Measurements from ENCODE around the gene VCAN. TPM values are rescaled to one million over a fixed set of nuclear protein-coding genes. Genes with fewer than 3 reads are reported as not detected.

Gene VCAN
- total RNA-seq, 1 donor from 2014 or later, result 33.7 TPM

DNA sequence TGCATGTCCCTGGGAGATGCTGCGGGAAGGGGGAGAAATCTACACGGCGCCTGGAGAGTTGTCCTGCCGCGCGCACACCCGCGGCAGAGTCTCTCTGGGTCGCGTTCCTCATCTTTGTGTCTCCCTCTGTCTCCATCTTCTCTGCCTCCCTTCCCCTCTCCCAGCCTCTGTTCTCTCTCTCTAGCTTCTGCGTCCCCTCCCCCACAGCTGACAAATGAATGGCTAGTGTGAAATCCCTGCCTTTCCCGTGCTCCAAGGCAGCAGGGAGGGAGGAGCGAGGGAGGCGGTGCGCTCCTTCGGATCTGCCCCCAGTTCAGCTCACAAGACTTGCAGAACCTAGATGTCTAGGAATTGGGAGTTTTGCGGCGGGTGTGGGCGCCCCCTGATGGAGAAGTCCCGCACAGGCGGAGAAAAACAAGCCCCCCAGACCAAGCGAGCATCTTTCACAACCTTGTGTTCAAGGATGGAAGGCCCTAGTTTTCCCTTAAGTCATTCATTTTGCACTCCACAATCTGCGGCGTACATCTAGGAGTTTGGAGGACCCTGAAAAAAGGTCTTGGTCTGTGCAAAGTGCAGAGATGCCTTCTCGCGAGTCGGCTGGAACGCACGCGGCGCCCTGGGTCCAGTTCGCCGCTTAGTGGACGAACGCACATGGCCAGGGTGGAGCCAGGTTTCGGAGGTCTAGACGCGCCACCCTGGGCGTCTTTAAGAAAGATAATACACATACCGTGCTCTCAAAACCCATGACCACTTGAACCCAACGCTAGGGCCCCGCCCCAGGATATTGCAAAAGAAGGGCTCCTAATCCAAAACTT is 2.0 kb downstream of the VCAN start:
- H3K4me3 ChIP-seq (ENCODE audit: low read depth, low read length), result peak overlapping the region; percentile 61
- peaks cover under 1% of the 10 kb centered on the region for H3K27me3 ChIP-seq (ENCODE audit: control insufficient read depth, insufficient read depth, low read length)
- H3K36me3 ChIP-seq (ENCODE audit: control insufficient read depth, insufficient read depth, low read length), result no peaks in the 10 kb centered on the region
- peak; percentile 32 for FAIRE-seq
- DNase-seq (ENCODE audit: low read depth), result peak; percentile 94
- TF ChIP-seq, protein P1, sequence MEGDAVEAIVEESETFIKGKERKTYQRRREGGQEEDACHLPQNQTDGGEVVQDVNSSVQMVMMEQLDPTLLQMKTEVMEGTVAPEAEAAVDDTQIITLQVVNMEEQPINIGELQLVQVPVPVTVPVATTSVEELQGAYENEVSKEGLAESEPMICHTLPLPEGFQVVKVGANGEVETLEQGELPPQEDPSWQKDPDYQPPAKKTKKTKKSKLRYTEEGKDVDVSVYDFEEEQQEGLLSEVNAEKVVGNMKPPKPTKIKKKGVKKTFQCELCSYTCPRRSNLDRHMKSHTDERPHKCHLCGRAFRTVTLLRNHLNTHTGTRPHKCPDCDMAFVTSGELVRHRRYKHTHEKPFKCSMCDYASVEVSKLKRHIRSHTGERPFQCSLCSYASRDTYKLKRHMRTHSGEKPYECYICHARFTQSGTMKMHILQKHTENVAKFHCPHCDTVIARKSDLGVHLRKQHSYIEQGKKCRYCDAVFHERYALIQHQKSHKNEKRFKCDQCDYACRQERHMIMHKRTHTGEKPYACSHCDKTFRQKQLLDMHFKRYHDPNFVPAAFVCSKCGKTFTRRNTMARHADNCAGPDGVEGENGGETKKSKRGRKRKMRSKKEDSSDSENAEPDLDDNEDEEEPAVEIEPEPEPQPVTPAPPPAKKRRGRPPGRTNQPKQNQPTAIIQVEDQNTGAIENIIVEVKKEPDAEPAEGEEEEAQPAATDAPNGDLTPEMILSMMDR (IDR thresholded peaks at IDR 0.05; ENCODE audit: insufficient read depth, low read length, severe bottlenecking), result peak; percentile 80

DNA sequence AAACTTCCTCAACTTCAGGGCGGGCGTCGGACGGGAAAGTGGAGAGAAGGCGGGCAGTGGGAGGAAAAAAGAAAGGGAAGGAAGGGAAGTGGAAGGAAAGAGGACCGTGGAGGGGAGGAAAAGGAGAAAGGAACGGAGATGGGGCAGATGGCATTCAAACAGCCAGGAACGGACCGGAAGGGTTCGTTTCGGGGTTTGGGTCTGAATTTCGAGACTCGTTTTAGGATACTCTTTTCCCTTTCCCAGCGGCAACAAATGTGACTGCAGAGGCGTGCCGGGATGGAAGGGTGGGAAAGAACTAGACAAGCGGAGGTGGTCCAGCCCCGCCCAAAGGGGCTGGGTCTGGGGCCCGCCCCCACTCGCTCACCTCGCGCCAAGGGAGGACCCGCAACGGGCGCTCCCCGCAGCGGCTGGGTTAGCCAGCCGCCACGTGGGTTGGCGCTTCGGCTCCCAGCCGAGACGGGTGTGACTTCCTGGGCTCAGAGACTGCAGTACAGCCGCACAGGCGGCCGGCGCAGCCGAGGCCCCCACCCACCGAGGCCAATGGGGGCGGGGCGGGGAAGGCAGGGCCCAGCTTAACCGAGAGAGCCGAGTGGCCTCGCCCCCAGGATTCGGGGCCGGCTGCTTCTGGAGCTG is 2.7 kb downstream of the VCAN start:
- Histone ChIP-seq H3K27me3 (ENCODE audit: control insufficient read depth, insufficient read depth, low read length) (no peaks in the 10 kb centered on the region), H3K36me3 (ENCODE audit: control insufficient read depth, insufficient read depth, low read length) (no peaks in the 10 kb centered on the region), H3K4me3 (ENCODE audit: low read depth, low read length) (peak overlapping the region; percentile 61)
- TF ChIP-seq, protein P1 (IDR thresholded peaks at IDR 0.05; ENCODE audit: insufficient read depth, low read length, severe bottlenecking), result no peak
- FAIRE-seq (no peak), DNase-seq (ENCODE audit: low read depth) (peak; percentile 83)

DNA sequence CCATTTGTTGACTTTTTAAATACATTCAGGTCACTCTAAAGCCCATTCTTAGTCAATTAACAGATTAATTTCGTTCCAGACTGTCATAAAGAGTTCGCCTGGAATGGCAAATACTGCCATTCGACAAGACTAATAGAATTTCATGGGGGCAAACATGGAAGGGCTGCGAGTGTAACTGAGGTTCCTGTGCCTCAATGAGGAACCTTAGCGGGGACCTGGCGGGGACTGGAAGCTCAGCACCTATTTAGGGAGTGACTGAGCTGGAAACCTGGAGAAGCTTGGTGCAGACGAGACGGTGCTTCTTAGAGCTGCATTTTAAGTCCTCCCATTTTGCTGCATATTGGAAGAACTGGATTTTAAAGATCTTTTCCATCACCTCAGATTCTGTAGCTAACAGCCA is 3.4 kb downstream of the VCAN start:
- peak overlapping the region; percentile 61 for H3K4me3 ChIP-seq (ENCODE audit: low read depth, low read length)
- no peaks in the 10 kb centered on the region for H3K27me3 ChIP-seq (ENCODE audit: control insufficient read depth, insufficient read depth, low read length)

DNA sequence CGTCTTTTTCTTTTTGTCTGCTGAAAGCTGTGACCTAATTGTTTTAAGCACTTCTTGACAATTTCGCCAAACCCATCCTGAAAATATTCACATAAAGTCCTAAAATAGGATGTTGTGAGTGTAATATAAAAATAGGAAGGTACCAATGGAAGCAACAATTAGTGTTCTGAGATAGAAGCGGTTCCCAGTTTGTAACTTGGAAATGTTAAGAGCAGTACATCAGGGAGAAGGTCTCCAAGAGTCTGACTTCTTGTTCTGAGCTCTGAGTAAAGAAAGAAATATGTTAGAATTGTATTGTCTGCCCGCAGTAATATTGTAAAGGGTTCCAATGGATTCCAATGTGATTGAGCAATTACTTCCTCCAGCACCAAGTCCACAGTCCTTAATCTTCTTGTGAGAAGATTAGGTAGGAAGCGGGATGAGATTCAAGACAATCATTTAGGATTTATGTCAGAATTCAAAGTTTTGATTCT is 3.9 kb downstream of the VCAN start:
- Histone ChIP-seq H3K27me3 (ENCODE audit: control insufficient read depth, insufficient read depth, low read length) (no peaks in the 10 kb centered on the region), H3K36me3 (ENCODE audit: control insufficient read depth, insufficient read depth, low read length) (no peaks in the 10 kb centered on the region), H3K4me3 (ENCODE audit: low read depth, low read length) (no peak overlapping the region)
- TF ChIP-seq, protein P1 (IDR thresholded peaks at IDR 0.05; ENCODE audit: insufficient read depth, low read length, severe bottlenecking), result no peak
- DNase-seq (ENCODE audit: low read depth) (peak; percentile 87), FAIRE-seq (no peak)

More for the DNA sequence above, 3.4 kb downstream of the VCAN start:
- H3K36me3 ChIP-seq (ENCODE audit: control insufficient read depth, insufficient read depth, low read length), result no peaks in the 10 kb centered on the region
- DNase-seq (ENCODE audit: low read depth), result no peak
- FAIRE-seq, result no peak
- TF ChIP-seq, protein P1 (IDR thresholded peaks at IDR 0.05; ENCODE audit: insufficient read depth, low read length, severe bottlenecking), result no peak

DNA sequence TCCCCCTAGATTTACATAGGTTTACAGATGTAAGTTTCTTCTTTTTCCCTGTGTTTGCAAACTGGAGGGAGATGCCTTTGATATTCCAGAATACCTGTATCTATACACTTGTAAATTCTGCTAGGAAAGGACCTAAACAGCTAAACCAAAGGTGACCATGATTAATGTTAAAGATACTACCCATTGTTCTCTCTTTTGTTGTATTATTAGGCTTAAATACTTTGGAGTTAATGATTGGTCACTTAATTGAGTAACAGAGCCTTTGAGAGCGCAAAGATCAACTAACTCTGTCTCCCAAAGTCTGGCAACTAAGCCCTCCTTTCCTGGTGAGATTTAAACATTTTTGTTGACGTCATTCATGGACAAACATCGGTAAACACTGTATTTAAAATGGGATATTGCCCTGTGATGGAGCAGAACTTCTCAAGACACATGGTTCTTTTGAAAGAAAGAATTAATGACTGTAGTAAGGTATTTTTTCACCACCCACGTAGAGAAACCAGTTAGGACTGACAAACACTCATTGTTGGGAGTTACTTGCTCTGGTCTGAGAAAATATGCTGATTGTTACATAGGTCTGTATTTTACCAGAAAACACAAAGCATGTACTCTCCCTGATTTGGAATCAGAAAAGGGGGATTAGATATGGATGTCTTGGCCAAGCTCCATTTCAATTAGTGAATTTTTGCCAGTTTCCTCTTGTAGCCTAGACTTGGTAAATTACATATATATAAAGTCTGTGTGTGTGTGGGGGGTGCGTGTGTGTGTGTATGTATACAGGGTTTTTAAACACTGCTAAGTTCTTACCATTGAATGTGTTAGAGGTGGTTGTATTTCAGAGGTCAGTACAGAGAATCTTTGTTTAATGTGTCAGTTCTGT is 4.6 kb downstream of the VCAN start:
- H3K36me3 ChIP-seq (ENCODE audit: control insufficient read depth, insufficient read depth, low read length), result no peaks in the 10 kb centered on the region
- TF ChIP-seq, protein P1 (IDR thresholded peaks at IDR 0.05; ENCODE audit: insufficient read depth, low read length, severe bottlenecking), result no peak
- H3K27me3 ChIP-seq (ENCODE audit: control insufficient read depth, insufficient read depth, low read length), result no peaks in the 10 kb centered on the region
- DNase-seq (ENCODE audit: low read depth), result peak; percentile 7
- no peak overlapping the region for H3K4me3 ChIP-seq (ENCODE audit: low read depth, low read length)
- no peak for FAIRE-seq
